ENCODE measurements around the gene WSCD1.

The WSCD1 gene

DNA sequence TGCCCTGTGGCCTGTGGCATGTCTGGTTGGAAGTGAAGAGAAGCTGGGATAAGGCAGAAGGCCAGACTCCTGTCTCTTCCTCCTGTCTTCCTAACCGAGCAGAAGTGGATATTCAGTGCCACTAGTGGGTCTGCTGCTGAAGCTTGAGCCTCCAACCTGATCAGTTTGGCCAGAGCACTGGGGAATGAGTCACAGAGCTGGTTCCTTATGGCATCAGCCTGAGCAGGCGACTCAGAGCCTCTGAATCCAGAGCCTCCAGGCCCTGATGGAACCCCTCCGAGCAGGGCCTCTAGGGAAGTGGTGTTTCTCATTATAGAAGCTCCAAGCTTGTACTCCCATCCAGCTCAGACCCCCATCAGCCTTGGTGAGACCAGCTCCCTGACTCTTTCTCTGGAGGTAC lies 2.0 kb downstream of the WSCD1 start:
- DNase-seq (ENCODE audit: low spot score), result no peak
- TF ChIP-seq, protein P1, sequence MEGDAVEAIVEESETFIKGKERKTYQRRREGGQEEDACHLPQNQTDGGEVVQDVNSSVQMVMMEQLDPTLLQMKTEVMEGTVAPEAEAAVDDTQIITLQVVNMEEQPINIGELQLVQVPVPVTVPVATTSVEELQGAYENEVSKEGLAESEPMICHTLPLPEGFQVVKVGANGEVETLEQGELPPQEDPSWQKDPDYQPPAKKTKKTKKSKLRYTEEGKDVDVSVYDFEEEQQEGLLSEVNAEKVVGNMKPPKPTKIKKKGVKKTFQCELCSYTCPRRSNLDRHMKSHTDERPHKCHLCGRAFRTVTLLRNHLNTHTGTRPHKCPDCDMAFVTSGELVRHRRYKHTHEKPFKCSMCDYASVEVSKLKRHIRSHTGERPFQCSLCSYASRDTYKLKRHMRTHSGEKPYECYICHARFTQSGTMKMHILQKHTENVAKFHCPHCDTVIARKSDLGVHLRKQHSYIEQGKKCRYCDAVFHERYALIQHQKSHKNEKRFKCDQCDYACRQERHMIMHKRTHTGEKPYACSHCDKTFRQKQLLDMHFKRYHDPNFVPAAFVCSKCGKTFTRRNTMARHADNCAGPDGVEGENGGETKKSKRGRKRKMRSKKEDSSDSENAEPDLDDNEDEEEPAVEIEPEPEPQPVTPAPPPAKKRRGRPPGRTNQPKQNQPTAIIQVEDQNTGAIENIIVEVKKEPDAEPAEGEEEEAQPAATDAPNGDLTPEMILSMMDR (conservative IDR thresholded peaks at IDR 0.05; ENCODE audit: low read depth), result no peak
- CTCF ChIA-PET, result interaction anchor here (0.6 to 1.4 kb wide), 2 partner anchors 118 to 479 kb away, joined by 3 to 4 read pairs; no protein-coding TSS in a partner anchor
- POLR2A ChIA-PET (ENCODE audit: low non-redundant PET), result no interaction called here
- H3K27ac ChIP-seq, result no peak overlapping the region

DNA sequence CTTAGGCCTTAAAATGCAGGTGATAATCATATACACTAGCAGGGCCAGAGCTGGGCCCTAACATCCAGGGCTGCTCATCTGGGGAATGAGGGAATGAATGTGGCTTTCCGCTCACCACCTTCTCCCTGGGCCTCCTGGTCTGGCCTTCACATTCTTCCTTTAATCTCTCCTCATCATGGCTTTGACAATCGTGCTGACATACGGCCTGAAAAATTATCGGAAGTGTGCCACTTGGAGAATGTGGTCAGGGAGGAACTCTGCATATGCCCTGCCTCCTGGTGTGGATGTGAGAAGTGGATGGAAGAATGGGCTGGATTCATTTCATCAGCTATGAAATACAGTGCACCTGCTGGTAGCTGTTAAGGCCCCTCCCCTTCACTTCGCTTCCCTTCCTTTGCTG lies 2.4 kb downstream of the WSCD1 start:
- H3K27ac ChIP-seq, result no peak overlapping the region
- CTCF ChIA-PET, result interaction anchor here (0.6 to 1.4 kb wide), 2 partner anchors 117 to 480 kb away, joined by 3 to 4 read pairs; no protein-coding TSS in a partner anchor
- POLR2A ChIA-PET (ENCODE audit: low non-redundant PET), result no interaction called here
- no peak for DNase-seq (ENCODE audit: low spot score)
- TF ChIP-seq, protein P1 (conservative IDR thresholded peaks at IDR 0.05; ENCODE audit: low read depth), result no peak

DNA sequence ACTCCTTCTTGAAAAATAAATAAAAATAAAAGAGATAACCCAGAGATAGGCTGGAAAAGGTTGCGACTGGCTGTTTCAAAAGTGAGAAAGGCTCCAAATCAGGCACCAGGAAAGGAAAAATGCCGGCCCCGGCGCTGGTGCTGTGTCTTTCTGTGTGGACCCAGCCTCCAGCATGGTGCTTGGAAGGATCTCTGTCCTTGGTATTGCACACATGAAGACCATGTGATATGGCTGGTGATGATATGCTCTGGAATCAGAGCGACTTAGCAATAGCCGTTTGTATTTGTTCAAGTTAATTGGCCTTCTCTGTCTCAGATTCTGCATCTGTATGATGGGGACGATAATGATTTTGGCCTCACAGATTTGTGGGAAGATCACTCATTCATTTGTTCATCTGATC lies 3.4 kb downstream of the WSCD1 start:
- TF ChIP-seq, protein P1 (conservative IDR thresholded peaks at IDR 0.05; ENCODE audit: low read depth), result no peak
- no peak overlapping the region for H3K27ac ChIP-seq
- DNase-seq (ENCODE audit: low spot score), result no peak
- ChIA-PET POLR2A (ENCODE audit: low non-redundant PET) (no interaction called here), CTCF (interaction anchor here (0.7 kb wide), 2 partner anchors 31 to 50 kb away, joined by 3 to 4 read pairs; no protein-coding TSS in a partner anchor)

DNA sequence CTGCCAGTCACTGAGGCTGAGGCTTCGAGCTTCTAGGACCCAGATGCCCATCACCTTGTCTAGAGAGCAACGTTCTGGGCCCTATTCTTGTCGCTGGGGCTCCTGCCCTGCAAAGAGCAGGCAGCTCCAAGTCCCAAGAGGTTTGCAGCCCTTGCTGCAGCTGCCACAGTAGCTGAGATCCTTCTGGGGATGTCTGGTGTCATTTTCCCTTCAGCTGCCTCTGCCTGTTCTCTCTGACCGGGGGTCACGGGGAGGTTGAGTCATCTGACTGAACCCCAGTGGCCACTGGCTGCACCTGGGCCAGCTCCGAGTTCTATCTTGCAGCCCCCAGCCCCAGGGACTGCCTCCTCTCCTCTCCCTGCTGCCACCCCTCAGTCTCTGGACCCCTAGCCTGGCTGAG lies 4.9 kb downstream of the WSCD1 start:
- ChIA-PET CTCF (no interaction called here), POLR2A (ENCODE audit: low non-redundant PET) (no interaction called here)
- TF ChIP-seq, protein P1 (conservative IDR thresholded peaks at IDR 0.05; ENCODE audit: low read depth), result no peak
- no peak for DNase-seq (ENCODE audit: low spot score)
- no peak overlapping the region for H3K27ac ChIP-seq

DNA sequence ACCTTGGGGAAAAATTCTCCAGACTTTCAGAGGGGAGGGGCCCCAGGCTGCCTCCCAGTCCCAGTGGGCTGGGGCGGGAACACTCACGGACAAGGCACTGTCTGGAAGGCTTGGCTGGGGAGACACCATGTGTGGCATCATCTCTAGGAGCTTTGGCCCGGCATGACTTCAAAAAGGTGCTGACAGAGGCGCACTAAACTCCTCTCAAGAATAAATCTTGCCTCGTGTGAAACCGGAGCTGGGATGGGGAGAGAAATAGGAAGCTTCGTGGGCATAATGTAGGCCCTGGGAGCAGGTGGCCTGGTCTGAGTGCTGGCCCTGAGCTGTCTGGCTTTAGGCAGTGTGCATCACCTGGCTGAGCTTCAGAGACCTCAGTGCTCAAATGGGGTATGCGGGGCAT lies 5.7 kb downstream of the WSCD1 start:
- ChIA-PET POLR2A (ENCODE audit: low non-redundant PET) (no interaction called here), CTCF (no interaction called here)
- no peak overlapping the region for H3K27ac ChIP-seq
- TF ChIP-seq, protein P1 (conservative IDR thresholded peaks at IDR 0.05; ENCODE audit: low read depth), result no peak
- DNase-seq (ENCODE audit: low spot score), result no peak

DNA sequence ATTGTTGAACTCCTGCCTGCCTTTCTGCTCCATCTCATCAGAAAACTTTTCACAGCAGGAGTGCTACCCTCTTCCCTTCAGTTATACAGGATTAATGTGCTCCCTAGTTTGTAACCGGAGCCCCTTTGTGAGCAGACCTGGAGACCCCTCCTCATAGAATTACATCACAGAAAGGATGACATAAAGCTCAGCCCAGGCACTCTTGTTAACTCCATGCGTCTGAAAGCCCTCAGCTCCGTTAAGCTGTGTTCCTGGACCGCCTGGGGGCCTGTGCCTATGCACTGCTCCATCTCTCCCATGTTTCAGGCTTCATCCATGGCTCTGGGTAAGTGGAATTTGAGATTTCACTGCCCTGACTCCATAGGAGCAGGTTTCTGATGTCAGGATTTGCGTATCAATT lies 7.6 kb downstream of the WSCD1 start:
- no peak overlapping the region for H3K27ac ChIP-seq
- ChIA-PET POLR2A (ENCODE audit: low non-redundant PET) (no interaction called here), CTCF (interaction anchor here (0.6 kb wide), 1 partner anchor 19 kb away, joined by 3 read pairs; no protein-coding TSS in a partner anchor)
- DNase-seq (ENCODE audit: low spot score), result no peak
- TF ChIP-seq, protein P1 (conservative IDR thresholded peaks at IDR 0.05; ENCODE audit: low read depth), result no peak

DNA sequence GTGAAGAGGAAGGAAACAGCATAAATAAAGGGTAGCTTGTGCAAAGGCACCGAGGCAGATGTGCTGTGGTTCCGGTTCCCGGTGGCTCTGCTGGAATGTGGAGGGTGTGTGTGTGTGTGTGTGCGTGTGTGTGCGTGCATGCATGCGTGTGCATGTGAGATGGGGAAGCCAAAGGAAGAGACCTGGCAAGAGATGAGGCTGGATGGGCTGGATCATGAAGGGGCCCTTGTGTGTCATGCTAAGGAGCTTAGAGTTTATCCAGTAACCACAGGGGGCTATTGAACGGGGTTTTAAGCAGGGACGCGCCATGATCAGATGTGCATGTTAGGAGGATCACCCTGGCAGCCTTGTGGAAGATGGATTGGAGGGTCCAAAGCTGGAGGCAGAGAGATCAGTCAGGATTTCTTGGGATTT lies 8.3 kb downstream of the WSCD1 start:
- TF ChIP-seq, protein P1 (conservative IDR thresholded peaks at IDR 0.05; ENCODE audit: low read depth), result no peak
- H3K27ac ChIP-seq, result no peak overlapping the region
- no peak for DNase-seq (ENCODE audit: low spot score)
- CTCF ChIA-PET, result no interaction called here
- POLR2A ChIA-PET (ENCODE audit: low non-redundant PET), result no interaction called here

Measured in RWPE1 (cell line).